ENCODE measurements around the gene DMXL1.

Gene DMXL1

GRCh38 chr5:119291056-119291455, 220.2 kb downstream of the DMXL1 start:
- no peak for DNase-seq

GRCh38 chr5:119291877-119292276, 221.0 kb downstream of the DMXL1 start:
- DNase-seq: no peak

- no peak for DNase-seq
Observed at GRCh38 chr5:119292701-119293515, 222.0 kb downstream of the DMXL1 start.

GRCh38 chr5:119293516-119293829, 222.6 kb downstream of the DMXL1 start:
- DNase-seq: no peak
